SU-DHL-6 (cell line): ENCODE results near the gene PIGO.

Source experiments
- EZH2phosphoT487 ChIP-seq: fragments of 200-600 bp; sonication (generic), shearing (Covaris generic); conservative IDR thresholded peaks from 2 replicates; pipeline ENCODE4 v1.6.1; 2018; ENCODE audit warnings: mild to moderate bottlenecking, antibody characterized with exemption, low read length, moderate library complexity, mixed read lengths
- TF ChIP-seq, protein P1 (sequence below): fragments of 200-600 bp; sonication (generic); IDR thresholded peaks from one replicate; pipeline ENCODE4 v1.5.1; 2017; ENCODE audit warnings: antibody characterized with exemption, mild to moderate bottlenecking, low read length, moderate library complexity; ENCODE audit not compliant: insufficient read depth, poor library complexity, severe bottlenecking

- TF ChIP-seq, protein P1, sequence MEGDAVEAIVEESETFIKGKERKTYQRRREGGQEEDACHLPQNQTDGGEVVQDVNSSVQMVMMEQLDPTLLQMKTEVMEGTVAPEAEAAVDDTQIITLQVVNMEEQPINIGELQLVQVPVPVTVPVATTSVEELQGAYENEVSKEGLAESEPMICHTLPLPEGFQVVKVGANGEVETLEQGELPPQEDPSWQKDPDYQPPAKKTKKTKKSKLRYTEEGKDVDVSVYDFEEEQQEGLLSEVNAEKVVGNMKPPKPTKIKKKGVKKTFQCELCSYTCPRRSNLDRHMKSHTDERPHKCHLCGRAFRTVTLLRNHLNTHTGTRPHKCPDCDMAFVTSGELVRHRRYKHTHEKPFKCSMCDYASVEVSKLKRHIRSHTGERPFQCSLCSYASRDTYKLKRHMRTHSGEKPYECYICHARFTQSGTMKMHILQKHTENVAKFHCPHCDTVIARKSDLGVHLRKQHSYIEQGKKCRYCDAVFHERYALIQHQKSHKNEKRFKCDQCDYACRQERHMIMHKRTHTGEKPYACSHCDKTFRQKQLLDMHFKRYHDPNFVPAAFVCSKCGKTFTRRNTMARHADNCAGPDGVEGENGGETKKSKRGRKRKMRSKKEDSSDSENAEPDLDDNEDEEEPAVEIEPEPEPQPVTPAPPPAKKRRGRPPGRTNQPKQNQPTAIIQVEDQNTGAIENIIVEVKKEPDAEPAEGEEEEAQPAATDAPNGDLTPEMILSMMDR = no peak
- no peak for TF ChIP-seq EZH2phosphoT487
Observed at GRCh38 chr9:35089434-35089833, 7.0 kb downstream of the PIGO start.
